ENCODE results near the gene TRHDE.
"Not testable (repeated sequence)": the region's sequence is repeated elsewhere in the genome, so short reads cannot be mapped to it uniquely, and the experiment has no call there.

The TRHDE gene

DNA sequence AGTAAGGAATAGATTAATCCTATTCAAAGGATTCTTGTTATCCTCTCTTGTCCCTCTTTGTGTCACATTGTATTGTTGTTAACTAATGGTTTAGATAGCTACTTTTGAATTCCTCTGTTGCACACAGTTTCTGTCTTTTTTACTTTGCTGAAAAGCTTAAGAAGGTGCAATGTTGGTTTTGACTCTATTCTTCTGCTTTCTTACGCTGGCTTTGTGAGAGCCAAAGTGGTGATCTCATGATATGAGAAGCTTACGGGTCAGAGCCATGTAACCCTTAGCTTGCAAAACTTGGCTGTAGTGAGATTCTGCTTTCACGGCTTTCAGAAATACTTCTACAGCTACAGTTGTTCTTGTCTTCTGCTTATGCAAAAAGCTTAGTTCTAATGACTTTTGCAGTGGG, 239.7 kb downstream of the TRHDE start:
- DNase-seq (ENCODE audit: low read depth in 2 of 2): no peak

DNA sequence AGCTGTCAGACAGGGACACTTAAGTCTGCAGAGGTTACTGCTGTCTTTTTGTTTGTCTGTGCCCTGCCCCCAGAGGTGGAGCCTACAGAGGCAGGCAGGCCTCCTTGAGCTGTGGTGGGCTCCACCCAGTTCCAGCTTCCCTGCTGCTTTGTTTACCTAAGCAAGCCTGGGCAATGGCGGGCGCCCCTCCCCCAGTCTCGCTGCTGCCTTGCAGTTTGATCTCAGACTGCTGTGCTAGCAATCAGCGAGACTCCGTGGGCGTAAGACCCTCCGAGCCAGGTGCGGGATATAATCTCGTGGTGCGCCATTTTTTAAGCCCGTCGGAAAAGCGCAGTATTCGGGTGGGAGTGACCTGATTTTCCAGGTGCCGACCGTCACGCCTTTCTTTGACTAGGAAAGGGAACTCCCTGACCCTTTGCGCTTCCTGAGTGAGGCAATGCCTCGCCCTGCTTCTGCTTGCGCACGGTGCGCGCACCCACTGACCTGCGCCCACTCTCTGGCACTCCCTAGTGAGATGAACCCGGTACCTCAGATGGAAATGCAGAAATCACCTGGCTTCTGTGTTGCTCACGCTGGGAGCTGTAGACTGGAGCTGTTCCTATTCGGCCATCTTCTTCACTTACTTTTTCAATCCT, 248.0 kb downstream of the TRHDE start:
- DNase-seq (ENCODE audit: low read depth in 2 of 2): not testable (repeated sequence)

DNA sequence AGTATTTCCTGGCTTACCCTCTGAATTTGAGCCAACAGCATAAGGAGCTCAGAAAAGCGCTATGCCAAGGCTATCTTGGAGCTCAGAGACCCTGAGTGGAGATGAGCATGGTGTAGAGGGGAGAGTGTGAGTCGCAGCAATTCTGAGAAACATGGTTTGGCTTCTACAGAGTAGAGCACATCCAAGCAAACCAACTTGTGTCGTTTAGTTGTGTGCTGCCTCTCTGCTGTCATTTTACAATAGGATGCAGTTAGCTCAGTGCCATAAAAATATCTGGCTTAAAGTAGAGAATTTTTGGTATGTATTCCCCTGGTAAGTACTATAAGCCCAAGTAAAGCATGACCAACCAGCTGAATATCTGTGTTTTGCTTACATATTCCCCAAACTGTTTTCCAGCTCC, 249.2 kb downstream of the TRHDE start:
- DNase-seq (ENCODE audit: low read depth in 2 of 2): no peak

DNA sequence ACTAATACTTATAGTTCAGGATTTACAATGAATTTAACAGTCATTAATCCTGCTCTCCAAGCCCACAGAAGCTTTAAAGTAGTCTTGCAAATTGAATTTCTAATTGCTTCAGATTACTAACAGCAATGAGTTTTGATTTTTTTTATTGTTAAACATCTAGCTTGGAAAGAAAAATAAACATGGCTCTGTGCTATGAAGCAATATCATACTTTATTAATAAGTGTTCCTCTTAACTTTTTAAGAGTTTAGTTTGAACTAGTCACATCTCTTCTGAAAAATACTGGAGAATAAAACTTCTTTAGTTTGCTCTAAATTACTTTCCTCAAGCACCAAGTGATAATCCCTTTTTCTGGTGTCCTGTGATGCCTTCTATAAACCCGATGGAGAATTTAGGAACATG, 250.2 kb downstream of the TRHDE start:
- DNase-seq (ENCODE audit: low read depth in 2 of 2): no peak

- no peak for DNase-seq (ENCODE audit: low read depth in 2 of 2)
Observed at GRCh38 chr12:72523754-72524153, 251.6 kb downstream of the TRHDE start.

DNA sequence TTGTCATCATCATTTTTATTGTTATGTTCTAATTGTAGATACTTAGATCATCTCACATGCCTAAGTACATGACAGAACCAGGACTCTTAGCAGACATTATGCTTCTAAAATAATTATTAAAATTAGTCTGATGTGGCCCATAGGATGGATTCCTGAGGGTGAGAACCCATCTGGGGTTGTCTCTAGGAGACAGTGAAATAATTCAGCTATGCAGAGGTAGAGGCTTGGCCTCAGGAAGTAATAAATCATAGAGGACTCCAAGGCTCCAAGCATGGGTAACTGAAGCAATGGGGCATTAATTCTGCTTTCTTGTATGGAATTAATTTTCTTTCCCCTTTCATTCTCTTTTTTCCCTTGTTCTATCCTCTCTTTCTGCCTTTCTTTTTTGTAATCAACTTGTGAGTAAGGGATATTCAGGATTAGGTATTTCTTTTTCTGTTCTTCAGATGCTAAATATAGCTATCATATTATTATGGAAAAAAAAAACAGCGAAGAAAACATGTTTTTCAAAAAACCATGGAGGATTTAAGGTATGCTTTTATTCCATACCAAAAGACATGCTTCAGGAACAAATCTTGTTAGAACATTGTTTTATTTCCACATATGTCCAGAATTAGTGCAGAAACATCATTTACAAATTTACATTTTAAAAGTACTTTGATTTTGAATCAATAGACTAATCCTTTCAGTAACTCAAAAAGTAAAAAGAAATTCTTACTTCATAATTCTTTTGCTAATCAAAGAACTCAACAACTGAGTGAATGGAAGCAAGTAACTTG, 263.2 kb downstream of the TRHDE start:
- no peak for DNase-seq (ENCODE audit: low read depth in 2 of 2)

DNA sequence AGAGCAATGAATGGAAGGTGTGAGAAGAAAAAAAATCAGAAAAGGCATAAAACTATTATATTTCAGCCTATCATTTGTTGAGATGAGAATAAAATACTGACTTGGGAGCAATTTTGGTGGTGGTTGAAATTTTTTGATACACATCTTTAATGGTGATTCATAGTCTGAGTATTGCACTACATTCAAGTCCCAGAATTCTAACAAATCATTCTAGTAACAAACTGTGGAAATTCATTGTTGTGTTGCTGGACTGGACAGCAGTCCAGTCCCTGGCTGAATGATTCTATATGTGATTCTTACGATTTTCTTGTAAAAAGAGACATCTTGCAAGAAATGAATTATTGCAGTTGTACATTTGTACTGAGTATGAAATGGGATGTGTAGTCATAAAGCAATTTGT, 268.6 kb downstream of the TRHDE start:
- DNase-seq (ENCODE audit: low read depth in 2 of 2): no peak

- DNase-seq (ENCODE audit: low read depth in 2 of 2): no peak
Observed at GRCh38 chr12:72543777-72544467, 271.8 kb downstream of the TRHDE start.

DNA sequence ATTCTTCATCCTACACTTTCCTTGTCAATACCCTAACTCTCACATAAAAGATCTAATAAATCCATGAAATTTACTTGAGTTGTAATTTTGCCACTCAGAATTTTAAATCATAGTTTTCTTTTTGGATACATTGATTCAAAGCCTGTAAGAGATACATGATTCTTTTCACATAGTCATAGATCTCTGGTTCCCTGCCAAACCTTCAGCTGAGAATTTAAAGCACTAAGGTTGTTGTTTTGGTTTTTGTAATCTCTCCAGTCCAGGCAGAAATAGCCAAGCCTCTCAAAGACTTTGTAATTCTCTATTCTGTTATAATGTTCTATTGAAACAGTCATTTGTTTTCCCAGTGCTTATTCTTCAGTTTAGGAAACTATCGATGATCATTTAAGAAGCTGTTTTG, 273.9 kb downstream of the TRHDE start:
- no peak for DNase-seq (ENCODE audit: low read depth in 2 of 2)

- DNase-seq (ENCODE audit: low read depth in 2 of 2): no peak
Observed at GRCh38 chr12:72547573-72547972, 275.4 kb downstream of the TRHDE start.

DNA sequence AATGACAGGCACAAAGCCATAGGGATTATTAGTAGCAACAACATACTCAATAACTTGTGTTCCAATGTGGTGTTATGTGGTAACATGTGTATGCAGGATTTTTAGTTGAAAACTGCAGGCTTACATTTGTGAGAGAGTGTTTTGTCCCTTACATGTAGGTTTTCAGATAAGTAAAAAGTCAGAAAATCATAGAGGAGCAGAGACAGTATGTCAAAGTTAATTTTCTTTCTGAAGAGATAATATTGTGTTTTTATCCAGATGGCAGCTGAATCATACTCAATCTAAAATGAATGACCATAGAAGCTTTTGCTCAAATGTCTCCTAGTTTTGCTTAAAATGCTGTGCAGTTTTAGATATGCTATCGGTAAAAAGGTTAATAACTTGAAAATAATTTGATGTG, 277.0 kb downstream of the TRHDE start:
- no peak for DNase-seq (ENCODE audit: low read depth in 2 of 2)

- no peak for DNase-seq (ENCODE audit: low read depth in 2 of 2)
Observed at GRCh38 chr12:72560003-72560769, 288.0 kb downstream of the TRHDE start.

DNA sequence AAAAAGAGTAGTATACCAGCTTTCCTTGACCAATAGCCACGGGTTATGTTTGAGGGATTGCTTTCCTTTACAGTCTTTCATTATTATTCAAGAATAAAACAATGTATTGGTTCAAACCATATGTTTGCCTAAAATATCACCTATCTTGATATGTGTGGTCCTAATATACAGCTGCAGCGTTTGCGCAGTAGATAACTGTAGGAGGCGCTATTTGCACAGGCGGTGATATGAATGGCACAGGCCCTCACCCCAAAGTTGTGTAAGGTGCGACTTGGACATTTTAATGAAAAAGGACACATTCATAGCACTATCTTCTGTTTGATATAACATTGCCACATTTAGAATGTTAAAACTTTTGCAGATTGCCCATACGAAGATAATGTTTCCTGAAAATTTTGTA, 298.4 kb downstream of the TRHDE start:
- no peak for DNase-seq (ENCODE audit: low read depth in 2 of 2)

DNA sequence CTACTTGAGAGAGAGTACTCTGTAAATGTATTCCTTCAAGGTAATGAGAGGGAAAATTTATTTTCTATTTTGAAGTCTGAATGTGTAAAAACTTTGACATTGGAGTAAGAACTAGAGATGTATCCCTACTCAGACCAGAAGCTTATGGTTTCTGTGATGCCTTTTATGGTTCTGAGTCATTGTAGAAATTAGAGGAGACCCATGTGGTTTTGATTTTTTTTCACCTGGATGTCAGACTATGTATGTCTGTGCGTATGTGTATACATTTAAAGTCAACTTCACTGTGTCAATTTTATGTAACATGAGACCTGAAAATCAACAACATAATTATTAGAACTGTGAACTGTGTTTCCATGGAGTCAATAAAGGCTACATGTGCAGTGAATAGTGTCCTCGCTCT, 302.0 kb downstream of the TRHDE start:
- DNase-seq (ENCODE audit: low read depth in 2 of 2): no peak

GRCh38 chr12:72578327-72578726, 306.2 kb downstream of the TRHDE start:
- DNase-seq (ENCODE audit: low read depth in 2 of 2): no peak

- DNase-seq (ENCODE audit: low read depth in 2 of 2): no peak
Observed at GRCh38 chr12:72586456-72586855, 314.3 kb downstream of the TRHDE start.

- no peak for DNase-seq (ENCODE audit: low read depth in 2 of 2)
Observed at GRCh38 chr12:72602581-72602980, 330.4 kb downstream of the TRHDE start.

GRCh38 chr12:72605975-72606374, 333.8 kb downstream of the TRHDE start:
- DNase-seq (ENCODE audit: low read depth in 2 of 2): no peak

GRCh38 chr12:72610342-72610741, 338.2 kb downstream of the TRHDE start:
- DNase-seq (ENCODE audit: low read depth in 2 of 2): no peak

- no peak for DNase-seq (ENCODE audit: low read depth in 2 of 2)
Observed at GRCh38 chr12:72610854-72611358, 338.7 kb downstream of the TRHDE start.

- no peak for DNase-seq (ENCODE audit: low read depth in 2 of 2)
Observed at GRCh38 chr12:72612171-72612570, 340.0 kb downstream of the TRHDE start.

DNA sequence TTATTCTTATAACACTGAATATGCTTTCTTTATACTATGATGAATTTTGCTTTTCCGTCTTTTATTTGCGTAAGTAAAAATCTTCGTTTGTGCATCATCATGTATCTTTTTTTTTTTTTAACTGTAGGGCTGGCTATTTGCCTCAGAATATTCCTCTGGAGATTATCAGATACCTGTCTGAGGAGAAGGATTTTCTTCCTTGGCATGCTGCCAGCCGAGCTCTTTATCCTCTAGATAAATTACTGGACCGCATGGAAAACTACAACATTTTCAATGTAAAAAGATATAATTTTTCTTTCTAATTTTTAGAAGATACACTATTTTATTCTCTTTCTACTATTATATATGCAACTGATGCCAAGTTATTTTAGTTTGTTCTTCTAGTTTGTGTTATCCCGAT, 346.6 kb downstream of the TRHDE start:
- DNase-seq (ENCODE audit: low read depth in 2 of 2): no peak

All from stimulated activated CD8-positive, alpha-beta memory T cell treated with anti-CD3 and anti-CD28 coated beads, Interleukin-15, amount 100 ng/mL, for 4 hours (primary cell).